ACHN (cell line): Measurements from ENCODE around the gene CEP55.

Source experiments
- DNase-seq: peaks from one replicate; pipeline ENCODE4 v3.0.0-alpha.2; 2015
- in situ Hi-C: cut with HindIII; loops from 2 replicates; pipeline ENCODE4 v1.10.0; 2017; ENCODE audit warnings: low sequenced_read_pairs, low pct_ligation_motif_present, low pct_unique_long_range_greater_than_20kb

The CEP55 gene

GRCh38 chr10:93548376-93549071, 52.1 kb downstream of the CEP55 start:
- in situ Hi-C loops = no loop called here
- DNase-seq = no peak

- in situ Hi-C loops = loop anchor here (25.0 kb wide), 1 partner anchor 112 kb away; no protein-coding TSS in a partner anchor
- no peak for DNase-seq
Measured at GRCh38 chr10:93550606-93551005, 54.2 kb downstream of the CEP55 start.

- in situ Hi-C loops = loop anchor here (25.0 kb wide), 1 partner anchor 110 kb away; no protein-coding TSS in a partner anchor
- no peak for DNase-seq
Measured at GRCh38 chr10:93552780-93553179, 56.4 kb downstream of the CEP55 start.

- in situ Hi-C loops = loop anchor here (25.0 kb wide), 1 partner anchor 109 kb away; no protein-coding TSS in a partner anchor
- no peak for DNase-seq
Measured at GRCh38 chr10:93553482-93554315, 57.3 kb downstream of the CEP55 start.

DNA sequence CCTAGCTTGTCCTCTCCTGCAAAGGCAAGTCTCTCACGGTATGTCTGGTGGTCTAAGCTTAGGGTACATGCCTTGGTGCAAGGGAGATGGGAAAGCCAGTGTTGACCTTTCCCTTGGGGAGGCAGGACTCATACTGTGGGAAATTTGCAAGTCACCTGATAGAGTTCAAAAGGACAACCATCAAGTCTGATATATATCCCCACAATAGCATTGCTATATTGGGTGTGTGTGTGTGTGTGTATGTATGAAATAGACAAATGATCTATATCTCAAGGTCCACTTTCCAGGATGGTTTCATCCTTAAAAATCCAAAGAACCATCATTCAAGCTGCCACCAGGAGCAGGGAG, 57.9 kb downstream of the CEP55 start:
- DNase-seq = no peak
- in situ Hi-C loops = loop anchor here (25.0 kb wide), 1 partner anchor 108 kb away; no protein-coding TSS in a partner anchor

GRCh38 chr10:93554760-93555432, 58.5 kb downstream of the CEP55 start:
- peak; percentile 74 for DNase-seq
- in situ Hi-C loops = loop anchor here (25.0 kb wide), 1 partner anchor 107 kb away; no protein-coding TSS in a partner anchor

GRCh38 chr10:93559490-93559889, 63.1 kb downstream of the CEP55 start:
- DNase-seq = no peak
- in situ Hi-C loops = loop anchor here (25.0 kb wide), 1 partner anchor 103 kb away; no protein-coding TSS in a partner anchor

DNA sequence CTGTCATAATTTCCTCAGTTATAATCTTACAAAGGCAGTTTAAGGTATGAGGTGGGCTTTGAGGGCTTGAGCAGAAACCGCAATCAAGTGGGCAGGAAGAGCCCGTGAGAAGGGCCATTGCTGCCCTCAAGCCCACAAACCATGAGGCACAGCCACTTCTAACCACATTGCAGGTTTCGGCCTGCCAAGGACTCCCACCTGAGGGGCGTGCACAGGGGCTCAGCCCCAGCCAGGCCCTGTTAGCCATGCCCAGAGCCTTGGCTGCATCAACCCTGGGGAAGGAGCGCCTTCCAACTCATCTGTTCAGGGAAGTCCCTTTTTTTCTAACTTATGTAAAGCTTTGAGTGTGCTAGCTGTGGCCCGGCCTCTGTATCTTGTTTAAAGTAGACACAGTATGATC, 64.1 kb downstream of the CEP55 start:
- no peak for DNase-seq
- in situ Hi-C loops = loop anchor here (25.0 kb wide), 1 partner anchor 102 kb away; no protein-coding TSS in a partner anchor

GRCh38 chr10:93565446-93565845, 69.0 kb downstream of the CEP55 start:
- in situ Hi-C loops = loop anchor here (25.0 kb wide), 1 partner anchor 97 kb away; no protein-coding TSS in a partner anchor
- no peak for DNase-seq

DNA sequence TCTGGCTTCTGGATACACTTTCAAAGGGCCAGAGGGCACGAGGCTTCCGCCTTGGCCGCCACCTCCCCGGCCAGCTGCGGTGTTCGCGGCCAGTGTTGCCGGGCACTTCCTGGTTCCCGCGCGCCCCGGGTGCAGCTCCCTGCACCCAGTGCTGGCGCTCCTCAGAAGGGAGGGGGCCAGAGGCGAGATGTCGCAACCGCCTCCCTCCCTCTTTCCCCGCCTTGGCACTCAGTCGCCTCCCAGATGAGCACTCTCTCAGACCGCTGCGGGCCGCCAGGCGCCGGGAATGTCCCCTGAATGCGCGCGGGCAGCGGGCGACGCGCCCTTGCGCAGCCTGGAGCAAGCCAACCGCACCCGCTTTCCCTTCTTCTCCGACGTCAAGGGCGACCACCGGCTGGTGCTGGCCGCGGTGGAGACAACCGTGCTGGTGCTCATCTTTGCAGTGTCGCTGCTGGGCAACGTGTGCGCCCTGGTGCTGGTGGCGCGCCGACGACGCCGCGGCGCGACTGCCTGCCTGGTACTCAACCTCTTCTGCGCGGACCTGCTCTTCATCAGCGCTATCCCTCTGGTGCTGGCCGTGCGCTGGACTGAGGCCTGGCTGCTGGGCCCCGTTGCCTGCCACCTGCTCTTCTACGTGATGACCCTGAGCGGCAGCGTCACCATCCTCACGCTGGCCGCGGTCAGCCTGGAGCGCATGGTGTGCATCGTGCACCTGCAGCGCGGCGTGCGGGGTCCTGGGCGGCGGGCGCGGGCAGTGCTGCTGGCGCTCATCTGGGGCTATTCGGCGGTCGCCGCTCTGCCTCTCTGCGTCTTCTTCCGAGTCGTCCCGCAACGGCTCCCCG, 70.2 kb downstream of the CEP55 start, which contains the start of gene FFAR4:
TSS of gene FFAR4 (plus strand) at position 231 of the 842 bp plus-strand sequence. CDS start at position 287, 56 bp downstream.
- DNase-seq = no peak
- in situ Hi-C loops = loop anchor here (25.0 kb wide), 1 partner anchor 96 kb away; no protein-coding TSS in a partner anchor

DNA sequence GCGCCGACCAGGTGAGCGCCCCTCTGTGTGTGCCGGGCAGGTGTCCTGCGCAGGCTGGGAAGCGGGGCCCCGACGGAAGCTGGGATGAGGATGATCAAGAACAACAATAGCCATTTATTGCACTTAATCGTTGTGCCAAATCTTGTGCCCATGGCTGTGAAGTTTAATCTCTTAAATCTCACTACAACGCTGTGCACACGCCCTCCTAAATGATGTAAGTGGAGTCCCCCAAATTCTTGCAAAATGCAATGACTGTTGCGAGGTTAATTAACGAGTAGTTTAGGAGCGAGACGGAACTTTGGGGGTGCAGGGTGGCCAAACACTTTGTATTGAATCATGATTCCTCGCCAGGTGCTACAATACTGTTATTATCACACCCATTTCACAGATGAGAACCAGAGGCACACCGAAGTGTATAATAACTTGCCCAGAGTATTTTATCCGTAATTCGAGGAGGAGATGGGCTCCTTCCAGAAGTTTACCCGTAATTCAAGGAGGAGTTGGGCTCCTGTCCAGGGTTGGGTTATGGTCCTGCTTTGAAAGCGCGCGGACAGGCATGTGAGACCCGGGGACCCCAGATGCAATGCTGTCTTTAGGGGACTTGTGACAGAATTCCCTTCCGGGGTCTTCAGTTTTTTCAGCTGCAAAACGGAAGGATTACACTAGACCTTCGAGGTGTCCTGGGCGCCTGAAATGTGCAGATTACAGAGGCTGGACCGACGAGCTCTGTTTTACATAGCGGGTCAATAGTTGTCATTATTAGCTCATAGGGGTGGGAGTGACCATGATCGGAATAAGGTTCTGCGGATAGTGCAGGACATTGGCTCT, 71.1 kb downstream of the CEP55 start:
- in situ Hi-C loops = loop anchor here (25.0 kb wide), 1 partner anchor 95 kb away; no protein-coding TSS in a partner anchor
- DNase-seq = no peak

DNA sequence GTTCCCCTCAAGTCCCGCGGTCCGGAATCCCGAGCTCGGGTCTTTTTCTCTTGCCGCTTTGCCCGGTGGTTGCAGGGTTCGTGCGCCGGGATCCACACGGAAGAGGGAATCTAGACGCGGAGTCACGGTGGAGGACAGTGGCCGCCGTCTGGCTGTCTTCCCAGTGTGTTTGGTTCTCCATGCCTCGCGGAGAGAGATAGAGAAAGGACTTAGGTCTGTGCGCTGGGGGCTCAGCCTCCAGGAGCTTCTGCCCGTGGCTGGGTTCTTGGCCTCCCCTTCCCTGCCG, 71.6 kb downstream of the CEP55 start:
- in situ Hi-C loops = loop anchor here (25.0 kb wide), 1 partner anchor 94 kb away; no protein-coding TSS in a partner anchor
- no peak for DNase-seq

GRCh38 chr10:93570383-93570782, 74.0 kb downstream of the CEP55 start:
- no peak for DNase-seq
- in situ Hi-C loops = loop anchor here (25.0 kb wide), 1 partner anchor 92 kb away; no protein-coding TSS in a partner anchor

DNA sequence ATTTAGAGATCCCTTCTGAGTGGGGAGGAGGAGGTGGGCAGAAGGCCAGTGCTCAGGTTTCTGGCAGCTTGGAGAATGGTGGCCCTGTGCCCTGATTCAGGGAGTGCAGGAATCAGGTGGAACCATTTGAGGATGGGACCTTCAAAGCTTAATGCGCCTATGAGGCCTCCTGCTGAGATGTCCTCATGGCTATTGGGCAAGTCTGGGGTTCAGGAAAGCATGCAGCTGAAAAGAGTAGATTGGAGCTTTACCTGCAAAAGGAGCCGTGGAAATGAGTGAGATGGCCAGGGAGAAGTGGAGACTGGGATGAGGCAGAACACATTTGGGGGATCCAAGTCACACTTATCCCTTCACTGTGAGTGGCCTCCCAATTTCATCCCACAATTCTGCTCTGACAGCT, 76.2 kb downstream of the CEP55 start:
- in situ Hi-C loops = loop anchor here (25.0 kb wide), 1 partner anchor 90 kb away; no protein-coding TSS in a partner anchor

GRCh38 chr10:93573051-93573909, 76.9 kb downstream of the CEP55 start:
- in situ Hi-C loops = loop anchor here (25.0 kb wide), 1 partner anchor 89 kb away; no protein-coding TSS in a partner anchor

More for the DNA sequence above, 76.2 kb downstream of the CEP55 start:
- no peak for DNase-seq

DNA sequence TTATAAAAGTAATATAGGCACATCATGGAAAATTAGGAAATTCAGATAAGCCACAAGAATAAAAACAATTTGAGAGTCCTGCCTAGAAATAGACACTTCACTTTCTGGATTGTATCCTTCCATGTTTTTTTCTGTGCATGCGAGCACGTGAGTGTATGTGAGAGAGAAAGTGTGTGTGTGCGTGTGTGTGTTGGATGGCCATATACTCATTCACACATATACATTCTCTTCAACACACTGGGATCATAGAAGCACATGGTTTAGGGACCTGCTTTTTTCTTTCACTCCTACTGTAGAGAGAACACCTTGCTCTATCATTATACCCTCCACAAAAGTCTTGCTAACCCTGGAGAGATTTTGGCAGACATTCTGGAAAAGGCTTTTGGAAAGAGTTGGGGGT, 77.5 kb downstream of the CEP55 start:
- in situ Hi-C loops = loop anchor here (25.0 kb wide), 1 partner anchor 88 kb away; no protein-coding TSS in a partner anchor
- no peak for DNase-seq

More at GRCh38 chr10:93573051-93573909, 76.9 kb downstream of the CEP55 start:
- no peak for DNase-seq
